NCI-H1105 treated with DMSO at 0.1 percent for 48 hours (cell line): ENCODE measurements around the gene SHISA8.
"Not testable (repeated sequence)": the region's sequence is repeated elsewhere in the genome, so short reads cannot be mapped to it uniquely, and the experiment has no call there.

ENCODE experiments used
- DNase-seq: peaks from one replicate; lab custom pipeline; 2025; lab: John Stamatoyannopoulos, UW

The SHISA8 gene

DNA sequence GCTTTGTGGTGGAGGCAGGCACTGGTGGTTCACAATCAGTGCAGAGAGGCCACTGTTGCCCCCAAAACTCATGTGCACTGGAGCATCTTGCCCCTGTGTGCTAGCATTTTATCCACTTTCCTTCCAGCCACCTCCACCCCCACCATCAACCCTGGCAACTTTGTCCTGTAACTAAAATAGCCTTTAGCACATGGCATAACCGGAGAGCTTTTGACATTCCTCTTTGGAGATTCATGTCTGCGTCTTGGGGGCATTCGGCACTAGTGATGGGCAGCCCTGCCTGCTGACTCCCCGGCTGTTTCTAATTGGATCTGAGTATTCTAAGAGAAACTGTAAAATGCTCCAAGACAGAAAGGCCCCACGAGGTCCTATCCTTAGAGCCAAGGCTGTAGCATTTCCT is 15.8 kb downstream of the SHISA8 start:
- DNase-seq: no peak

GRCh38 chr22:41898645-41899044 is 16.2 kb downstream of the SHISA8 start:
- DNase-seq: no peak

- no peak for DNase-seq
Observed at GRCh38 chr22:41893591-41894375, 21.1 kb downstream of the SHISA8 start.

DNA sequence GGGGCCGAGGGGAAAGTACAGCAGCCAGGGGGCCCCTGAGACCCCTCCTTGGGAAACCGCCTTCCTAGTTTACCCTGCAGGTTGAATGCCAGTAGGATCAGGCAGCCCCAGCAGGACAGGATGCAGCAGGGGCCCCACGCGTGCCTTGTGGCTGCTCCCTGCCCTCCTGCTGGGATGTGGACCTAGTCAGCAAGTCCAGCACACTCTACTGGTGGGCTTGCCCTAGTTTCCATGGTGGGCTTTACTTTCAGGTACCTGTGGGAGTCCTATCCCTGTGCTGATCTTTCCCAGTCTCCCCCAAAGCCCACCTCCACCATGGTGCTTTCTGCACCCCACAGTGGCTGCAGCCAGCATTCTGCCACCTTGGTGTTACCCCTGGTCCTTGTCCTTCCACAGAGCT is 22.2 kb downstream of the SHISA8 start:
- no peak for DNase-seq

DNA sequence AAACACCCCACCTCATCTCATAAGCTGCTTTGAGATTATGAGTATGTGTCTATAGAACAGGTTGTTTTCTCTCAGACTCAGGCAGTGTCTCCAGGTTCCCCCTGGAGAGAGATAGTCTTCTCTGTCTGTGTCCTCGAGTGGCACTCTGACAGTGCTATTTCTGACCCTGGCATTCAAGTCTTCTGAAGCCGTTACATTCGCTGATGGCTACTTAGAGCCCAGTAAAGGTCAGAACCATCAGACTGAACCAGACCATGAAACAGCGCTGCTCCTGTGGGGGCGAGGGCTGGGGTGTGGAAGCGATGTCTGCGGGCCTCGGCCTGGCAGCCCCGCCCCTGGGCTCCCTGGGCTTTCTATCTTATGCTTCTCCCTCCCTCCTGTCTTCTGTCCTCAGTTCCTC is 23.5 kb downstream of the SHISA8 start:
- DNase-seq: no peak

- no peak for DNase-seq
Observed at GRCh38 chr22:41888627-41889200, 26.2 kb downstream of the SHISA8 start.

- DNase-seq: no peak
Observed at GRCh38 chr22:41885516-41885915, 29.4 kb downstream of the SHISA8 start.

- no peak for DNase-seq
Observed at GRCh38 chr22:41885116-41885515, 29.8 kb downstream of the SHISA8 start.

GRCh38 chr22:41883400-41883799 is 31.5 kb downstream of the SHISA8 start:
- DNase-seq: no peak

DNA sequence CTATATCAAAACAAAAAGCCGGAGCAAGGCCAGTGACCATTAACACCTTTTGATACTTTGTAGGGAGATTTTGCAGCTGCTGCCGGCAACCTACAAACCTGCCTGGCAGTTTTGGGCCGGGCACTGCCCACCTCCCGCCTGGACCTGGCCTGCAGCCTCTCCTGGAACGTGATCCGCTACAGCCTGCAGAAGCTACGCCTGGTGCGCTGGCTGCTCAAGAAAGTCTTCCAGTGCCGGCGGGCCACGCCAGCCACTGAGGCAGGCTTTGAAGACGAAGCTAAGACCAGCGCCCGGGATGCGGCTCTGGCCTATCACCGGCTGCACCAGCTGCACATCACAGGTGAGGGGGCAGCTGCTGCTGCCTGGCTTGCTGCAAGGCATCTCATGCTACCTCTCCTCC is 34.2 kb downstream of the SHISA8 start:
- DNase-seq: no peak

GRCh38 chr22:41876675-41877074 is 38.2 kb downstream of the SHISA8 start:
- DNase-seq: no peak

DNA sequence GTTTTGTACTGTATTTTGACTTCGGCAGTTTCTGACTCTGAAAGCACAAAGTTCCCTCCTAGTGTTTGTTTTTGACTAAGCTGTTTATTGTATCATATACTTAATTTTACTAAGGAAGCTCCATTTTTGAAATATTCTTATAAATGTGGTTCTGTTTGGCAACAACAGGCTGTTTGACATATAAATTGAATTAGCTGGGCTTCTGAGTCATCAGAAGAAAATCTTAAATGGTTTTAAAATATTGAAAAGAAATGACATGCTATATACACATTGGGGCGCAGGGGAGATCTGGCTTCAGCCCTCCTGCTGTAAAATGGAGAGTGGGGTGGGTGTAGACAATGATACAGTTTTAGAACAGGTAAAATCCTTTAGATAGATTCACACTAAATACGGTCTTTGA is 38.6 kb downstream of the SHISA8 start:
- no peak for DNase-seq

GRCh38 chr22:41875531-41876270 is 39.2 kb downstream of the SHISA8 start:
- DNase-seq: no peak

- DNase-seq: no peak
Observed at GRCh38 chr22:41874090-41874489, 40.8 kb downstream of the SHISA8 start.

DNA sequence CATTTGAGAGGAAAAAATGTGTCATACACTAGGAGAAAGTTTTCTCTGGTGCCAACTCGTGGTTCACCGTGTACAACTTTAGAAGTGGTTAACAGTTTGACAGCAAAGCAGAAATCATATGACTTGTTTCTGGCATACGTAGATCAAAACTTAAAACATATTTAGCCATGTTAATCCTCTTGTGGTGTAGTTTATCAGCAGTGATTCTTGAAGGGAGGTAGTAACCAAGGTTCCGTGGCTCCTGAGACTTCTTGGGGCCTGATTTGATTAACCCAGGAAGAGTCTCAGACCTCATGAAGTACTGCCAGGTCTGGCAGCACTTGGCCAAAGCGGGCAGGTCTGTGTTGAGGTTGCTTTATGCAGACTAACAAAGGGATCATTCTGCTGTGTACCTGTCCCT is 41.5 kb downstream of the SHISA8 start:
- no peak for DNase-seq

DNA sequence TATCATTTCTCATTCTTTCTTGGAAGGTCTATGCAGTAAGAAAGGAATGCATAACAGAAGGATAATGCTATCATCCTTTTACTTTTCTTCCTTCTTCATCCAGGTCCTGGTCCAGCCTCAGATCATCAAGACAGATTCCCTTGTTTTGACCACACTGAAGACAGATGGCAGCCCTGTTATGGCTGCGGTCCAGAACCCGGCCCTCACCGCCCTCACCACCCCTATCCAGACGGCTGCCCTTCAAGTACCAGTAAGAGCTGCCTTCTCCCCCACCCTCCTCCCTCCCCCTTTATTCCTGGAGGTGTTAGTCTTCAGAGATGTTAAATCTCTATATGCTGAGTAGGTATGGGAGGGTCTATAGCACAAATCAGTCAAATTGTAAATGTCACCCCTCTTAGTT is 44.1 kb downstream of the SHISA8 start:
- no peak for DNase-seq

DNA sequence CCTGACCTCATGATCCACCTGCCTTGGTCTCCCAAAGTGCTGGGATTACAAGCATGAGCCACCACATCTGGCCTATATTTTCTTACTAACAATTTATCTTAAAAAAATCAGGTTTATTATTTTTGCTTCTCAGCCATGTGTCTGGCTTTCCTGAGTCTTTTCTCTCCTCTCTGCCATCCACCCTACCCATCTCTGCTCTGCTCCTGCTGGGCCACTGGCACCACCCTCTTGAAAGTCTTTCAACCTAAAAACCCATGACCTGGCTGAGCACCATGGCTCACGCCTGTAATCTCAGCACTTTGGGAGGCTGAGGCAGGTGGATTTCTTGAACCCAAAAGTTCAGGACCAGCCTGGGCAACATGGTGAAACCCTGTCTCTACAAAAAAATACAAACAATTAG is 44.8 kb downstream of the SHISA8 start:
- not testable (repeated sequence) for DNase-seq

DNA sequence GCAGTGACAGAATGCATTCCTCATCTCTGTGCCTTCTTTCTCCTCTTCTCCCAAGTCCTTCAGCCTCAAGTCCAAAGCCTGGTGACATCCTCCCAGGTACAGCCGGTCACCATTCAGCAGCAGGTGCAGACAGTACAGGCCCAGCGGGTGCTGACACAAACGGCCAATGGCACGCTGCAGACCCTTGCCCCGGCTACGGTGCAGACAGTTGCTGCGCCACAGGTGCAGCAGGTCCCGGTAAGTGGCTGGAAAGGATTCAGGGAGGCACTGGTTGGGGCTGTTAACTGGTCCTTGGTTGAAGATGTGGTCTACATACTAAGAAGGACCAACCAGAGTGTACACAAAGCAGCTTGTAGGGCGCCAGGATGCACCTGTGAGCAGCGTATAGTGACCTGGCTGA is 46.3 kb downstream of the SHISA8 start:
- no peak for DNase-seq

GRCh38 chr22:41863472-41863871 is 51.4 kb downstream of the SHISA8 start:
- DNase-seq: no peak

- no peak for DNase-seq
Observed at GRCh38 chr22:41862530-41863266, 52.2 kb downstream of the SHISA8 start.

DNA sequence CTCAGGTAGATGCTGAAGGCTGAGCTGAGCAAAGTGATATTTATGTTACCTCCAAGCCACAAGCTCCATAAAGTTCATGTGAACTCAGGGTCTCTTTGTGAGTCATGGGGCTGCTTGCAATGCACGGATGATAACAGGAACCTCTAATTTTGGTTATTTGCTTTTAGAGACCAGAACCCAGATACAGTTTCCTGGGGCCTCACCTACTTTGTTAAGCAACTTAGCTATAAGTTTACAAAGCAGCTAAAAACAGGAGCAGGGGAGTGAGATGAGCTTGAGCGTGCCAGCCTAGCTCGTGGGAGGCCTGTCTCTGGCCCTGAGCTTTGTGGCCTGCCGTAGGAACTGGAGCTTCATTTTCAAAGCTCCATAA is 52.7 kb downstream of the SHISA8 start:
- no peak for DNase-seq
